Measurements from ENCODE around the gene AGBL5. TPM values are rescaled to one million over a fixed set of nuclear protein-coding genes. Genes with fewer than 3 reads are reported as not detected.
A peak's percentile ranks its signal among the peaks of the same experiment; 100 is the strongest.

Gene AGBL5
- total RNA-seq, 8 experiments from 2014 or later: 11.0 to 47.1 (median 34.8) TPM

DNA sequence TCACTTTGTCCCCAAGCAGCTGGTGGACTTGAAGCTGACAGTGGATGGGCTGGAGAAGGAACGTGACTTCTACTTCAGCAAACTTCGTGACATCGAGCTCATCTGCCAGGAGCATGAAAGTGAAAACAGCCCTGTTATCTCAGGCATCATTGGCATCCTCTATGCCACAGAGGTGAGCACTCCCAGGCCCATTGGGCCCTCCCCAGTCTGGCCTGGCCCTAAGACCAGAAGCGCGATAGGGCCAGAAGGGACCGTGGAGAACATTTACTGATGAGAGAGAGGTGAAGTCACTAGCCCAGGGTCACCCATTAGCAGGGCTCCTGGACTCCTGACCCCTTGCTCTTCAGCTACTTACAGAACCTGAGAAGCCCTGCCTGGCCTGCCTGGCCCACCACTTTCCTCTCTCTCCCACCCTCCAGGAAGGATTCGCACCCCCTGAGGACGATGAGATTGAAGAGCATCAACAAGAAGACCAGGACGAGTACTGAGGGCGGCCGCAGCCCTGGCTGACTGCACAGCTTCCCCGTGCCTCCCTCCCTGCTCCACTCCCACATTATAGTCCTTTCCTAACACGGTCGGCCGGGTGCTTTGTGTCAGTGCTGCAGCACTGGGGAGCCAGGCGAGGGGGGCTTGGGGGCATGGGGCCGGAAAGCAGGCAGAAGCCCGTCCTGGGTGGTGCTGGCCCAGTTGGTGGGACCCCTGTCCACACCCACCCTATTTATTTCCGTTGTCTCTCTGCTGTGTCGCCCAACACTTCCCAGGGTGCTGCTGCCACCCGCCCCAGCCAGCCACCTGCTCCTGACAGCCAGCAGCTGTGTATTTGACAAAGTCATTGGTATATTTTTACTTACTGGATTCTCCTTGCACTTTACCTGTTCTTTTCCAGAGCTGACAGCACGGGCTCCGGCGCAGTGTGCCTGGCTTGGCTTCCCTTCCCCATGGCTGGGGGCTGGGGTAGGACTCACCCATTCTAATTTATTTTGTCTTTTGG, 25.3 kb upstream of the AGBL5 start:
- 60 to 100% (median 90%) methylated on average over 1 to 6 of the region's 24 CpGs; no CpG with 5 or more reads in 5 of the 10 experiments for WGBS, 10 experiments
- Histone ChIP-seq H3K27ac (no peak overlapping the region), H3K4me1 (replicated peaks in 1 of 2) (peaks cover 4 to 5% of the 10 kb centered on the region in 2 donors), H3K4me3 (no peak overlapping the region)
- ATAC-seq (replicated peaks in 6 of 8): peak in 1 of 8 experiments; percentile 30
- in situ Hi-C loops (cut with MboI; ENCODE audit: low pct_unique_long_range_greater_than_20kb in 2 of 9, low sequenced_read_pairs in 9 of 9, unreplicated experiment in 9 of 9): loop anchor here in 1 of 9 experiments (25.0 kb wide), 1 partner anchor 189 kb away; the partner anchor contains the start of gene DPYSL5

DNA sequence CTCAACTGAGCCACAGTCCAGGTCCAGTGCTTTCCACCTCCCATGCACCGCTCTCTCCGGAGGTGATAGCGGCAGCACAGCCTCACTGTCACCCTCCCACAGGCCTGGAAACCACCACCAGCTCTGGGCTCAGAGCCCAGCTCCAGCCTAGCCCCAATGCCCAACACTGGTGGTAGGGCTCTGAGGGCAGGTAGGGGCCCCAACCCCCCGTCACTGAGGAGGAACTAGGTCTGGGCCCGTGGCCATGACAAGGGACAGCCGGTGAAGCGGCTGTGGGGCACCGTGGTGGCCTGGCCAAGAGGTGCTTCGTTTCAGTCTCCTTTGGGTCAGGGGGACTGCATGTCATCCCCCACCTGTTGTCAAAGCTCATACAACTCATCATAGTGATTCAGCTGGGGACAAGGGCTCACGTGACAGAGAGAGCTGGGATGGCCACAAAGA, 24.2 kb upstream of the AGBL5 start:
- 60 to 100% (median 85%) methylated on average over 1 to 4 of the region's 10 CpGs; no CpG with 5 or more reads in 7 of the 10 experiments for WGBS, 10 experiments
- peak in 1 of 8 experiments; percentile 17 for ATAC-seq (replicated peaks in 6 of 8)
- no peak overlapping the region for H3K4me3 ChIP-seq
- H3K27ac ChIP-seq: no peak overlapping the region
- H3K4me1 ChIP-seq (replicated peaks in 1 of 2): peaks cover 2 to 4% of the 10 kb centered on the region in 2 donors
- in situ Hi-C loops (cut with MboI; ENCODE audit: low pct_unique_long_range_greater_than_20kb in 2 of 9, low sequenced_read_pairs in 9 of 9, unreplicated experiment in 9 of 9): loop anchor here in 1 of 9 experiments (25.0 kb wide), 1 partner anchor 190 kb away; the partner anchor contains the start of gene DPYSL5

DNA sequence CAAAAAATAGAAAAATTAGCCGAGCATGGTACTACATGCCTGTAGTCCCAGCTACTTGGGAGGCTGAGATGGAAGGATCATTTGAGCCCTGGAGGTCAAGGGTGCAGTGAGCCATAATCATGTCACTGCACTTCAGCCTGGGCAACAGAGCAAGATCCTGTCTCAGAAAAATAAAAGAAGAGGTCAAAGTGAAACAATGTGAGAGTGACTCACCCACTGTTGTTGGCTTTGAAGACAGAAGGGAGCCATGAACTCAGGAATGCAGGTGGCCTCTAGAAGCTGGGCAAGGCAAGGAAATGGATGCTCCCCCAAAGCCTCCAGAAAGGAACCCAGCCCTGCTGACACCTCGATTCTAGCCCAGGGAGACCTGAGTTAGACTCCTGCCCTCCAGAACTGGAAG, 22.4 kb upstream of the AGBL5 start:
- WGBS, 10 experiments: 50 to 94% (median 77%) methylated on average over 1 to 2 of the region's 2 CpGs; no CpG with 5 or more reads in 6 of the 10 experiments
- peaks cover 7 to 9% of the 10 kb centered on the region in 2 donors for H3K4me1 ChIP-seq (replicated peaks in 1 of 2)
- no peak overlapping the region for H3K27ac ChIP-seq
- in situ Hi-C loops (cut with MboI; ENCODE audit: low pct_unique_long_range_greater_than_20kb in 2 of 9, low sequenced_read_pairs in 9 of 9, unreplicated experiment in 9 of 9): loop anchor here in 1 of 9 experiments (25.0 kb wide), 1 partner anchor 192 kb away; the partner anchor contains the start of gene DPYSL5
- ATAC-seq (replicated peaks in 6 of 8): no peak
- no peak overlapping the region for H3K4me3 ChIP-seq

DNA sequence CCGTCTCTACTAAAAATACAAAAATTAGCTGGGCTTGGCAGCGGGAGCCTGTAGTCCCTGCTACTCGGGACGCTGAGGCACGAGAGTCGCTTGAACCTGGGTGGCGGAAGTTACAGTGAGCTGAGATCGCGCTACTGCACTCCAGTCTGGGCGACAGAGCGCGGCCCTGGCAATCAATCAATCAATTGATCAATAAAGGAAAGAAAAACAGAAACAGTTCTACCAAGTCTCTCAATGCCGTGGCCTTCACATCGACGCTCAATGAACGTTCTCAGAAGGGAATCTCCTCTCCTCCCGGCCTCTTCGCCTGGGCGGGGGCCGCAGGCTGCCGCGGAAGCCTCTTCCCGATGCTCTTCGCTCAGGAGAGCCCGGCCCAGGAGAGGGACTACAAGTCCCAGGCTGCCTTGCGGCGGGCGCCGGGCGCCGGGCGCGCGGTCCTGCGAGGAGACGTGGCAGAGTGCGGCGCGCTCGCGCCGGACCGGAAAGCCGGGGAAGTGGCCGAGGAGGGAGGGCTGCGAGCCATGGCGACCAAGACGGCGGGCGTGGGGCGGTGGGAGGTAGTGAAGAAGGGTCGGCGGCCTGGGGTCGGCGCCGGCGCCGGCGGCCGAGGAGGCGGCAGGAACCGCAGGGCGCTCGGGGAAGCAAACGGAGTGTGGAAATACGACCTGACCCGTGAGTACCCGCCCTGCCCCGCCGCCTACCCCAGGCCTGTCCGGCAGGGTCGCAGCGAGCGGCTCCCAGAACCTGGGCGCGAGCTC, 18.8 kb upstream of the AGBL5 start, which contains the start of gene TMEM214:
TSS of gene TMEM214 (plus strand) at position 471 of the 758 bp plus-strand sequence. CDS start at position 522, 51 bp downstream.
- peak; percentile 97 to 99 (median 98) for ATAC-seq (replicated peaks in 6 of 8)
- Histone ChIP-seq H3K4me3 (peak within 1 kb of the TSS; percentile 52 to 94 (median 81)), H3K4me1 (replicated peaks in 1 of 2) (peaks cover 10 to 12% of the 10 kb centered on the region in 2 donors), H3K27ac (peak within 1 kb of the TSS; percentile 78 to 91)
- in situ Hi-C loops (cut with MboI; ENCODE audit: low pct_unique_long_range_greater_than_20kb in 2 of 9, low sequenced_read_pairs in 9 of 9, unreplicated experiment in 9 of 9): loop anchor here in 1 of 9 experiments (25.0 kb wide), 1 partner anchor 195 kb away; the partner anchor contains the start of gene DPYSL5
- 0 to 15% (median 0%) methylated on average over 1 to 10 of the region's 76 CpGs; no CpG with 5 or more reads in 5 of the 10 experiments for WGBS, 10 experiments

DNA sequence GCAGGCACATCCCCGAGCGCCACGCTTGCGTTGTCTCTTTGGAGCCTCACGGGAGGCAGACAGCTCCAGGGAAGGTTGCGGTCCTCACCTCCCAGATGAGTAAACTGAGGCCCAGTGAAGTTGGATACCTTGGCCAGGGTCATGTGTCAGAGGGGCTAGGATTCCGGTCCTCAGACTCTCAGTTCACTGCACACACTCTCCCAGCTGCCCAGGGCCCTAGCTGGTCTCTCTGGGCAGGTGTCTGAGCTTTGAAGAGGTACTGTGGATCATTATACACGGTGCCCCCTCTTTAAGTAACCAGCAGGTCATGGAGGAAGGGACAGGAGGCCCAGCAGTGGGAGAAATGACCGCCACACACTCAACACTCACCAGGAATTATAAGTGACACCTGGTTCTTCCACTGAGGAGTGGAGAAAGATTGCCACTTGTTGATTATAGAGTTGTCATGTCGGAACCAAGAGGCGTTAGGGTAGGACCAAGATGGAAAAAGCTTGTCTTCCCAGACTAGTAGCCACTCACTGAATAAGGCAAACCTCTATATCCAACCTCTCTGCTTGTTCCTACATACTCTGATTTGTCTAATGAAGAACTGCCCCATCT, 18.1 kb upstream of the AGBL5 start:
- Histone ChIP-seq H3K4me3 (peak overlapping the region; percentile 52 to 94 (median 81)), H3K27ac (peak overlapping the region; percentile 78 to 91), H3K4me1 (replicated peaks in 1 of 2) (peaks cover 10 to 12% of the 10 kb centered on the region in 2 donors)
- 0 to 83% (median 20%) methylated on average over 1 to 3 of the region's 11 CpGs; no CpG with 5 or more reads in 5 of the 10 experiments for WGBS, 10 experiments
- in situ Hi-C loops (cut with MboI; ENCODE audit: low pct_unique_long_range_greater_than_20kb in 2 of 9, low sequenced_read_pairs in 9 of 9, unreplicated experiment in 9 of 9): loop anchor here in 1 of 9 experiments (25.0 kb wide), 1 partner anchor 196 kb away; the partner anchor contains the start of gene DPYSL5
- ATAC-seq (replicated peaks in 6 of 8): no peak

DNA sequence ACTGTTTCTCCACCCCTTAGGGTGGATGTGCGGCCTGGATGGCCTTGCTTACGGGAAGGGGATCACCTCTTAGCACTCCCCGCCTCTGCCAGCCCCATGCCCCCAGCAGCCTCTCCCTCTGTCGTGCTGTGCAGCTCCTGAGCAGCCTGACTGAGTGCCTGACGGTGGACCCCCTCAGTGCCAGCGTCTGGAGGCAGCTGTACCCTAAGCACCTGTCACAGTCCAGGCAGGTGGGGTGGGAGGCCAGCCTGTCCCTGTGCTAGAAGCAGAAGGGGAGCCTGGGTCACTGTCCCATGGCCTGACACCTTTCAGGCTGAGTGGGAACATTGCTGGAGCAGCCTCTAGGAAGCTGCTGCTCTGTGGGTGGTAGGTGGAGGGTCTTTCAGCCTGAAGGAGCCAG, 13.5 kb upstream of the AGBL5 start:
- no peak for ATAC-seq (replicated peaks in 6 of 8)
- 88% methylated on average over 3 of the region's 6 CpGs; no CpG with 5 or more reads in 9 of the 10 experiments for WGBS, 10 experiments
- H3K4me1 ChIP-seq (replicated peaks in 1 of 2): peaks cover 8% of the 10 kb centered on the region in 2 donors
- in situ Hi-C loops (cut with MboI; ENCODE audit: low pct_unique_long_range_greater_than_20kb in 2 of 9, low sequenced_read_pairs in 9 of 9, unreplicated experiment in 9 of 9): loop anchor here in 1 of 9 experiments (25.0 kb wide), 1 partner anchor 201 kb away; the partner anchor contains the start of gene DPYSL5
- H3K27ac ChIP-seq: no peak overlapping the region
- no peak overlapping the region for H3K4me3 ChIP-seq

DNA sequence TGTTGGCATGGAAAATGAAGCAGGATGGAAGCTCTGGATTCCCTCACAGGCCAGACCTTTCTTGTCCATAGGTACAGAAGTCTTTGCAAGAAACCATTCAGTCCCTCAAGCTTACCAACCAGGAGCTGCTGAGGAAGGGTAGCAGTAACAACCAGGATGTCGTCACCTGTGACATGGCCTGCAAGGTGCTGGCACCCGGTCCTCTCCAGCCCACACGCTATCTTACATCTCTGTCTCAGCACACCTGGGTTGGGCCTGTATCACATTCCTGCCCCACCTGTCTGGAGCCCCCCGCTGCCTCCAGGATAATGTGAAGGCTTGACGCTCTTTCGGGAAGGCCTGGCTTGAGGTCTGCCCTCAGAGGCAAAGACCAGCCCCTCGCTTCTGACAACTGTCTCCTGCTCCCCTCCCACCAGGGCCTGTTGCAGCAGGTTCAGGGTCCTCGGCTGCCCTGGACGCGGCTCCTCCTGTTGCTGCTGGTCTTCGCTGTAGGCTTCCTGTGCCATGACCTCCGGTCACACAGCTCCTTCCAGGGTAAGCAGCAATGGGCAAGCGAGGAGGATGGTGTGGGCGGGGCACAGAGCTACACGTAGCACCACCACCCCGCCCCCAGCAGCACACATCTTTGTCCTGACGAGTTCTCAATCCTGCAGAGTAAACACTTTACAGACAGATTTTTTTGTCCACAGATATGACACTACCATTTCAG, 12.7 kb upstream of the AGBL5 start:
- no peak overlapping the region for H3K4me3 ChIP-seq
- H3K4me1 ChIP-seq (replicated peaks in 1 of 2): peaks cover 5% of the 10 kb centered on the region in 2 donors
- ATAC-seq (replicated peaks in 6 of 8): peak in 2 of 8 experiments; percentile 10 to 14
- H3K27ac ChIP-seq: no peak overlapping the region
- in situ Hi-C loops (cut with MboI; ENCODE audit: low pct_unique_long_range_greater_than_20kb in 2 of 9, low sequenced_read_pairs in 9 of 9, unreplicated experiment in 9 of 9): loop anchor here in 1 of 9 experiments (25.0 kb wide), 1 partner anchor 201 kb away; the partner anchor contains the start of gene DPYSL5
- WGBS, 10 experiments: 80 to 100% (median 87%) methylated on average over 1 to 6 of the region's 17 CpGs; no CpG with 5 or more reads in 3 of the 10 experiments

DNA sequence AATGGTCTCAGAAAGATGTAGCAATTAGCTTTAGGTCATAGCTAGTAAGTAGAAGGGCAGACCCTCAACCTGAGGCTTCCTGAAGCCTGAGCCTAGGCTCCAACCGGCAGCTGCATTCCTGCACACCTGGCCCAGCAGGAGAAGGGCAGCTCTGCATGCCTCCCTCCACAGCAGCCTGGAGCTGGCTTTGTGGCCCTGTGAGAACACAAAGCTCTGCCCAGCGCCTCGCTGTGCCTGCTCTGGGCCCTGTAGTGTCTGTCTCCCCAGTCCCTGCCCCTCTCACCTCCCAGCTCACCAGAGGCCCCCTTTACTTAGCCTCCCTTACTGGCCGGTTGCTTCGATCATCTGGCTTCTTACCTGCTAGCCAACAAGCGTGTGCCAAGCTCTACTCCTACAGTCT, 12.0 kb upstream of the AGBL5 start:
- Histone ChIP-seq H3K4me1 (replicated peaks in 1 of 2) (no peaks in the 10 kb centered on the region), H3K4me3 (no peak overlapping the region), H3K27ac (no peak overlapping the region)
- 40 to 100% (median 90%) methylated on average over 1 to 2 of the region's 6 CpGs; no CpG with 5 or more reads in 5 of the 10 experiments for WGBS, 10 experiments
- in situ Hi-C loops (cut with MboI; ENCODE audit: low pct_unique_long_range_greater_than_20kb in 2 of 9, low sequenced_read_pairs in 9 of 9, unreplicated experiment in 9 of 9): loop anchor here in 1 of 9 experiments (25.0 kb wide), 1 partner anchor 202 kb away; the partner anchor contains the start of gene DPYSL5
- no peak for ATAC-seq (replicated peaks in 6 of 8)

DNA sequence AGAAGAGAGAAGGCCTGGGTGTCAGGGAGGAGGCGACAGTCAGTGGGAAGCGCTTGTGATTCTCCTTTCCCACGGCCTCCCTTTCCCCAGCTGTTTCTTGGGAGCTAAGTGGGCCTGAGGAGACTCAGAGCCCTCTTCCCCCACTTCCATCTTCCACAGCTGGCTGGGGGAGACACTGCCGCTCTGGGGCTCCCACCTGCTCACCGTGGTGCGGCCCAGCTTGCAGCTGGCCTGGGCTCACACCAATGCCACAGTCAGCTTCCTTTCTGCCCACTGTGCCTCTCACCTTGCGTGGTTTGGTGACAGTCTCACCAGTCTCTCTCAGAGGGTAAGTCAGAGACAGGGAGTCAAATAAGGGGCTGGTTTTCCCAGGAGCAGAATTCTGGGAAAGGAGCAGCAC, 11.6 kb upstream of the AGBL5 start:
- Histone ChIP-seq H3K4me1 (replicated peaks in 1 of 2) (no peaks in the 10 kb centered on the region), H3K4me3 (no peak overlapping the region), H3K27ac (no peak overlapping the region)
- peak in 2 of 8 experiments; percentile 5 to 10 for ATAC-seq (replicated peaks in 6 of 8)
- WGBS, 10 experiments: 58 to 100% (median 100%) methylated on average over 2 to 4 of the region's 7 CpGs; no CpG with 5 or more reads in 7 of the 10 experiments
- in situ Hi-C loops (cut with MboI; ENCODE audit: low pct_unique_long_range_greater_than_20kb in 2 of 9, low sequenced_read_pairs in 9 of 9, unreplicated experiment in 9 of 9): loop anchor here in 1 of 9 experiments (25.0 kb wide), 1 partner anchor 203 kb away; the partner anchor contains the start of gene DPYSL5

DNA sequence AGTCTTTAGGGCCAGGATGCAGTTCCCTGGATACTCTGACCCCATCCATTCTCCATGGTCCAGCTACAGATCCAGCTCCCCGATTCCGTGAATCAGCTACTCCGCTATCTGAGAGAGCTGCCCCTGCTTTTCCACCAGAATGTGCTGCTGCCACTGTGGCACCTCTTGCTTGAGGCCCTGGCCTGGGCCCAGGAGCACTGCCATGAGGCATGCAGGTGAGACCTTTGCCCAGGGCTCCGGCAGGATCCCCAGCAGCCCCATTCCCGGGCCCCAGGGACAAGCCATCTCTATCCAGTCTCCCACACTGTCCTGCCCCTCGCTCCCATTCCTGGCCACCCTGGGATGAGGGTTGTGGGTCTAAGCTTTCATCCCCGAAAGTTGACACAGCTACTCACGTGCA, 11.2 kb upstream of the AGBL5 start:
- Histone ChIP-seq H3K4me3 (no peak overlapping the region), H3K4me1 (replicated peaks in 1 of 2) (no peaks in the 10 kb centered on the region), H3K27ac (no peak overlapping the region)
- WGBS, 10 experiments: 60 to 100% (median 91%) methylated on average over 1 to 4 of the region's 8 CpGs; no CpG with 5 or more reads in 6 of the 10 experiments
- in situ Hi-C loops (cut with MboI; ENCODE audit: low pct_unique_long_range_greater_than_20kb in 2 of 9, low sequenced_read_pairs in 9 of 9, unreplicated experiment in 9 of 9): loop anchor here in 1 of 9 experiments (25.0 kb wide), 1 partner anchor 203 kb away; the partner anchor contains the start of gene DPYSL5
- peak in 3 of 8 experiments; percentile 10 to 15 (median 14) for ATAC-seq (replicated peaks in 6 of 8)

DNA sequence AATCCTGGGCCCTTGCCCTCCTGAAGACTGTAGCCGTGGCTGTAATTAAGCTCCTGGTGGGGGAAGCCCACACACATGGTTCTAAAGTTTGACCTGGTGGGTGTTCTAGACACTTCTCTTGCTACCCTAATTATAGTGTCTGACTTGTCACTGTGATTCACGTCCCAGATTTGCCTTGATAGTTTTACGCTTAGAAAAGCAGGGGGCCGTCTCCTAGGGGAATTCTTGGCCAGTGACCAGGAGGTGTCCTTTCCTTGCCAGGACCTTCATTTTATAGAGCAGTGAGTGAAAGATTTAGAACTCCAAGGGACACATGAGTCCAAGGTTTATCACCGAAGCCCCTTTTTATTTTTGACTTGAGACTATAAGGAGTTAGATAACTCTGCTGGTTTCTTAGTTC, 9.7 kb upstream of the AGBL5 start:
- no peaks in the 10 kb centered on the region for H3K4me1 ChIP-seq (replicated peaks in 1 of 2)
- WGBS, 10 experiments: 54 to 90% (median 74%) methylated on average over 1 to 5 of the region's 5 CpGs; no CpG with 5 or more reads in 2 of the 10 experiments
- no peak overlapping the region for H3K4me3 ChIP-seq
- ATAC-seq (replicated peaks in 6 of 8): peak in 1 of 8 experiments; percentile 8
- no peak overlapping the region for H3K27ac ChIP-seq
- in situ Hi-C loops (cut with MboI; ENCODE audit: low pct_unique_long_range_greater_than_20kb in 2 of 9, low sequenced_read_pairs in 9 of 9, unreplicated experiment in 9 of 9): loop anchor here in 1 of 9 experiments (25.0 kb wide), 1 partner anchor 204 kb away; the partner anchor contains the start of gene DPYSL5

Data from motor neuron (in vitro differentiated cells).